GM20000 (cell line): ENCODE results near the gene SDK2.

ENCODE experiments used
- DNase-seq: peaks from one replicate; pipeline ENCODE4 v3.0.0; 2012; ENCODE audit warnings: low spot score
- TF ChIP-seq, protein P1 (sequence below): IDR thresholded peaks from 2 replicates; pipeline ENCODE4 v1.5.1; 2012; ENCODE audit warnings: mild to moderate bottlenecking, control low read depth; ENCODE audit errors: extremely low read depth, missing control alignments

SDK2 gene

GRCh38 chr17:73453090-73453489 is 191.2 kb downstream of the SDK2 start:
- DNase-seq, result no peak
- TF ChIP-seq, protein P1, sequence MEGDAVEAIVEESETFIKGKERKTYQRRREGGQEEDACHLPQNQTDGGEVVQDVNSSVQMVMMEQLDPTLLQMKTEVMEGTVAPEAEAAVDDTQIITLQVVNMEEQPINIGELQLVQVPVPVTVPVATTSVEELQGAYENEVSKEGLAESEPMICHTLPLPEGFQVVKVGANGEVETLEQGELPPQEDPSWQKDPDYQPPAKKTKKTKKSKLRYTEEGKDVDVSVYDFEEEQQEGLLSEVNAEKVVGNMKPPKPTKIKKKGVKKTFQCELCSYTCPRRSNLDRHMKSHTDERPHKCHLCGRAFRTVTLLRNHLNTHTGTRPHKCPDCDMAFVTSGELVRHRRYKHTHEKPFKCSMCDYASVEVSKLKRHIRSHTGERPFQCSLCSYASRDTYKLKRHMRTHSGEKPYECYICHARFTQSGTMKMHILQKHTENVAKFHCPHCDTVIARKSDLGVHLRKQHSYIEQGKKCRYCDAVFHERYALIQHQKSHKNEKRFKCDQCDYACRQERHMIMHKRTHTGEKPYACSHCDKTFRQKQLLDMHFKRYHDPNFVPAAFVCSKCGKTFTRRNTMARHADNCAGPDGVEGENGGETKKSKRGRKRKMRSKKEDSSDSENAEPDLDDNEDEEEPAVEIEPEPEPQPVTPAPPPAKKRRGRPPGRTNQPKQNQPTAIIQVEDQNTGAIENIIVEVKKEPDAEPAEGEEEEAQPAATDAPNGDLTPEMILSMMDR, result no peak

- TF ChIP-seq, protein P1, result no peak
These were observed 192.2 kb downstream of the SDK2 start for GRCh38 chr17:73452009-73452408.

GRCh38 chr17:73447319-73447718 is 196.9 kb downstream of the SDK2 start:
- TF ChIP-seq, protein P1, result no peak
- no peak for DNase-seq

More at GRCh38 chr17:73452009-73452408, 192.2 kb downstream of the SDK2 start:
- no peak for DNase-seq

GRCh38 chr17:73446617-73447016 is 197.6 kb downstream of the SDK2 start:
- TF ChIP-seq, protein P1, result no peak
- DNase-seq, result no peak

- DNase-seq, result no peak
- TF ChIP-seq, protein P1, result no peak
These were observed 198.8 kb downstream of the SDK2 start for GRCh38 chr17:73445466-73445865.

- DNase-seq, result no peak
- TF ChIP-seq, protein P1, result no peak
These were observed 200.2 kb downstream of the SDK2 start for GRCh38 chr17:73444021-73444420.

GRCh38 chr17:73439597-73439996 is 204.6 kb downstream of the SDK2 start:
- TF ChIP-seq, protein P1, result no peak
- DNase-seq, result no peak
